Gastrocnemius medialis (tissue), 4 donors: Measurements from ENCODE around the gene DNPEP.

Experiments
- POLR2A ChIP-seq, 2 donors: fragments of 450-650 bp; IDR thresholded peaks; one replicate each; pipeline ENCODE4 v1.6.1; 2017; ENCODE audit warnings: antibody characterized with exemption in 2 of 2, mild to moderate bottlenecking in 2 of 2, moderate library complexity in 2 of 2
- TF ChIP-seq, protein P1 (sequence below), 5 experiments: fragments of 450-650 bp in 3 of 5; fragments of 200-600 bp in 2 of 5; sonication (generic) in 2 of 5; IDR thresholded peaks in 4 of 5; conservative IDR thresholded peaks in 1 of 5; 1 replicate in 4 of 5; 2 replicates in 1 of 5; pipeline ENCODE4 v1.5.1; 2016 to 2019; ENCODE audit warnings: antibody characterized with exemption in 5 of 5, mild to moderate bottlenecking in 3 of 5, moderate library complexity in 3 of 5

DNA sequence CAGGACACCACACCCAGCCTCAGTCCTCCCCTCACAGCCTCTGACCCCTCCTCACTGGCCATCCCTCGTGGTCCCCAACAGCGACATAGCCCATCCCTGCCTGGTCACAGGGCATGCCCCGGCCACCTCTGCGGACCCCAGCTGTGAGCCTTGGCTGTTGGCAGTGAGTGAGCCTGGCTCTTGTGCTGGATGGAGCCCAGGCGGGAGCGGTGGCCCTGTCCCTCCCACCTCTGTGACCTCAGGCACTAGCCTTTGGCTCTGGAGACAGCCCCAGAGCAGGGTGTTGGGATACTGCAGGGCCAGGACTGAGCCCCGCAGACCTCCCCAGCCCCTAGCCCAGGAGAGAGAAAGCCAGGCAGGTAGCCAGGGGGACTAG, 38.3 kb upstream of the DNPEP start:
- TF ChIP-seq, protein P1, sequence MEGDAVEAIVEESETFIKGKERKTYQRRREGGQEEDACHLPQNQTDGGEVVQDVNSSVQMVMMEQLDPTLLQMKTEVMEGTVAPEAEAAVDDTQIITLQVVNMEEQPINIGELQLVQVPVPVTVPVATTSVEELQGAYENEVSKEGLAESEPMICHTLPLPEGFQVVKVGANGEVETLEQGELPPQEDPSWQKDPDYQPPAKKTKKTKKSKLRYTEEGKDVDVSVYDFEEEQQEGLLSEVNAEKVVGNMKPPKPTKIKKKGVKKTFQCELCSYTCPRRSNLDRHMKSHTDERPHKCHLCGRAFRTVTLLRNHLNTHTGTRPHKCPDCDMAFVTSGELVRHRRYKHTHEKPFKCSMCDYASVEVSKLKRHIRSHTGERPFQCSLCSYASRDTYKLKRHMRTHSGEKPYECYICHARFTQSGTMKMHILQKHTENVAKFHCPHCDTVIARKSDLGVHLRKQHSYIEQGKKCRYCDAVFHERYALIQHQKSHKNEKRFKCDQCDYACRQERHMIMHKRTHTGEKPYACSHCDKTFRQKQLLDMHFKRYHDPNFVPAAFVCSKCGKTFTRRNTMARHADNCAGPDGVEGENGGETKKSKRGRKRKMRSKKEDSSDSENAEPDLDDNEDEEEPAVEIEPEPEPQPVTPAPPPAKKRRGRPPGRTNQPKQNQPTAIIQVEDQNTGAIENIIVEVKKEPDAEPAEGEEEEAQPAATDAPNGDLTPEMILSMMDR (IDR thresholded peaks at IDR 0.05 in 4 of 5, conservative IDR thresholded peaks at IDR 0.05 in 1 of 5), result no peak
- no peak for TF ChIP-seq POLR2A (IDR thresholded peaks at IDR 0.05)
